OCI-LY3 (cell line): ENCODE measurements around the gene IQSEC1.

ENCODE experiments used
- H2AFZ ChIP-seq: fragments of 200-600, 300-600 bp; shearing (Covaris generic); 2 replicates; pipeline ENCODE4 v1.6.0; 2014; ENCODE audit warnings: antibody characterized with exemption, low read depth, low read length
- H3K27ac ChIP-seq: fragments of 200-600, 300-600 bp; sonication (generic); 2 replicates; pipeline ENCODE4 v1.5.1; 2014; ENCODE audit warnings: mild to moderate bottlenecking, low read length, moderate library complexity, mixed read lengths
- H3K27me3 ChIP-seq: fragments of 200-600, 300-600 bp; sonication (generic); 2 replicates; pipeline ENCODE4 v1.6.1; 2014; ENCODE audit warnings: low read depth, low read length, mixed read lengths
- H3K36me3 ChIP-seq: fragments of 200-600, 300-600 bp; sonication (generic); replicated peaks from 2 replicates; pipeline ENCODE3; 2014; ENCODE audit warnings: low read depth, low read length, mixed read lengths
- H3K4me1 ChIP-seq: fragments of 300-600, 200-600 bp; sonication (generic); 2 replicates; pipeline ENCODE4 v1.6.1; 2014; ENCODE audit warnings: low read length, mixed read lengths
- H3K4me2 ChIP-seq: fragments of 200-600, 300-600 bp; sonication (generic); 2 replicates; pipeline ENCODE4 v1.6.1; 2014; ENCODE audit warnings: low read length, mixed read lengths
- H3K4me3 ChIP-seq: fragments of 300-600, 200-600 bp; sonication (generic); 2 replicates; pipeline ENCODE4 v1.5.1; 2014; ENCODE audit warnings: antibody characterized with exemption, mild to moderate bottlenecking, low read length, moderate library complexity
- H3K79me2 ChIP-seq: fragments of 300-600, 200-600 bp; shearing (Covaris generic); 2 replicates; pipeline ENCODE4 v1.6.1; 2014; ENCODE audit warnings: mild to moderate bottlenecking, low read length, mixed read lengths
- H3K9ac ChIP-seq: fragments of 300-600, 200-600 bp; shearing (Covaris generic); 2 replicates; pipeline ENCODE4 v1.6.0; 2014; ENCODE audit warnings: mild to moderate bottlenecking, low read length, moderate library complexity
- H3K9me3 ChIP-seq: fragments of 200-600, 300-600 bp; shearing (Covaris generic); 2 replicates; pipeline ENCODE4 v1.6.1; 2014; ENCODE audit warnings: low read length, mixed read lengths; ENCODE audit not compliant: insufficient read depth
- H4K20me1 ChIP-seq: fragments of 200-600, 300-600 bp; sonication (generic); 2 replicates; pipeline ENCODE4 v1.6.1; 2016; ENCODE audit warnings: low read length, mixed read lengths; ENCODE audit not compliant: insufficient read depth
- EZH2phosphoT487 ChIP-seq: fragments of 200-600 bp; shearing (Covaris generic); IDR thresholded peaks from 2 replicates; pipeline ENCODE4 v1.6.1; 2018; ENCODE audit warnings: antibody characterized with exemption, mixed run types, low read depth
- TF ChIP-seq, protein P1 (sequence below): fragments of 200-600, 300-600 bp; sonication (generic); IDR thresholded peaks from 2 replicates; pipeline ENCODE4 v1.5.1; 2014; ENCODE audit warnings: antibody characterized with exemption, low read length, low read depth

IQSEC1 gene

DNA sequence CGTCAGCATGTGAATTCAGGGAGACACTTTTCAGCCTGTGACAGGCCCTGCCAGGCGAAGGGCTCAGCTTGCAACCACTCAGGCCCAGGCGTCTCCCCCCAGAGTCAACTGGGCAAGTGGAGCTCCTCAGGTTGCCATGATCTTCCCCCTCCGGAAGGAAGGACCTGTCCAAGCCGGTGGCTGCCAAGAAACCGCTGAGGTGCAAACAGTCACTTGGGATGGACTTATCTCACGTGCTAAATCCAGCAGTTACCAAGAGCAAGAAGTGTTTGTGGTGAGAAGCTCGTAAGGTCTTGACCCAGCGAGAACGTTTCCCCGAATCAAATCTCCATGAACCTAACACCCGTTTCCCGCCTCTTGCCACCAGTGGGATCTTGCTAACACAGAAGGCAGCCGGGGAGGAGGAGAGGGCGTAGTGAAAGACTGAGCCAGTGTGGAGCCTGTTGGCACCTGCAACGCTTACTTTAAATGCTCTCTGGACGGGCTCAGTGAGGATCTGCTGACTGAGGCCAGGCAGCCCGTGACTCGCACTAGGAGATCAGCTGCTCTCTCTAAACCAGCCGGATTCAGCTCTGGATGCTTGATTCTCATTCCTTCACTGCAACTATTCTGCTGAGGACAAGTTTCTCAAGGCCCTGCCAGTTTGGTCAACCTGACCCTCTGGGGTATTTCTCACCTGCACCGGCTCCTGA, 39.0 kb downstream of the IQSEC1 start:
- no peaks in the 10 kb centered on the region for H3K79me2 ChIP-seq
- H3K9me3 ChIP-seq, result no peaks in the 10 kb centered on the region
- no peak overlapping the region for H3K9ac ChIP-seq
- no peak overlapping the region for H3K27ac ChIP-seq
- H3K4me3 ChIP-seq, result no peak overlapping the region
- H3K36me3 ChIP-seq, result no peaks in the 10 kb centered on the region
- H2AFZ ChIP-seq, result no peak overlapping the region
- H3K27me3 ChIP-seq, result no peaks in the 10 kb centered on the region
- H4K20me1 ChIP-seq, result no peaks in the 10 kb centered on the region
- no peak overlapping the region for H3K4me2 ChIP-seq
- H3K4me1 ChIP-seq, result peaks cover 5% of the 10 kb centered on the region
- TF ChIP-seq, protein P1, sequence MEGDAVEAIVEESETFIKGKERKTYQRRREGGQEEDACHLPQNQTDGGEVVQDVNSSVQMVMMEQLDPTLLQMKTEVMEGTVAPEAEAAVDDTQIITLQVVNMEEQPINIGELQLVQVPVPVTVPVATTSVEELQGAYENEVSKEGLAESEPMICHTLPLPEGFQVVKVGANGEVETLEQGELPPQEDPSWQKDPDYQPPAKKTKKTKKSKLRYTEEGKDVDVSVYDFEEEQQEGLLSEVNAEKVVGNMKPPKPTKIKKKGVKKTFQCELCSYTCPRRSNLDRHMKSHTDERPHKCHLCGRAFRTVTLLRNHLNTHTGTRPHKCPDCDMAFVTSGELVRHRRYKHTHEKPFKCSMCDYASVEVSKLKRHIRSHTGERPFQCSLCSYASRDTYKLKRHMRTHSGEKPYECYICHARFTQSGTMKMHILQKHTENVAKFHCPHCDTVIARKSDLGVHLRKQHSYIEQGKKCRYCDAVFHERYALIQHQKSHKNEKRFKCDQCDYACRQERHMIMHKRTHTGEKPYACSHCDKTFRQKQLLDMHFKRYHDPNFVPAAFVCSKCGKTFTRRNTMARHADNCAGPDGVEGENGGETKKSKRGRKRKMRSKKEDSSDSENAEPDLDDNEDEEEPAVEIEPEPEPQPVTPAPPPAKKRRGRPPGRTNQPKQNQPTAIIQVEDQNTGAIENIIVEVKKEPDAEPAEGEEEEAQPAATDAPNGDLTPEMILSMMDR, result no peak
- TF ChIP-seq EZH2phosphoT487, result no peak

DNA sequence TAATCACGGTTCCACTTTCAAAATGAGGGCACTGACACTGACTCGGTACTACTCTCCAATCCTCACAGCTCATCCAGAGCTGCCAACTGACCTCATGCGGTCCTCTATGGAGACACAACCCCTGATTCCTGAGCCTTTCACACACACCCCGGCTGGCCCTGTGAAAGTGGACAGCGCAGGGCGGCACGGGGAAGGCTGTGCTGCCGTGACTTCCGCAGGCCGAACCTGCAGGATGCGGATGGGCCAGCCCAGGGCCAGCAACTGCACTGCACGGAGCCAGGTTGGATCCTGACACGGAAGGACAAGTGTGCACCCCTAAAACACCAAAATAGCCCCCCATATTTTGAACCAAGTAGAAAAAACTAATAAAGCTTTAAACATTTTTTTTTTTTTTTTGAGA, 41.0 kb downstream of the IQSEC1 start:
- Histone ChIP-seq H3K79me2 (no peaks in the 10 kb centered on the region), H3K27ac (no peak overlapping the region), H3K4me2 (no peak overlapping the region), H3K27me3 (no peaks in the 10 kb centered on the region), H3K4me3 (no peak overlapping the region), H3K9ac (no peak overlapping the region), H2AFZ (no peak overlapping the region), H3K36me3 (no peaks in the 10 kb centered on the region), H3K4me1 (peaks cover 3% of the 10 kb centered on the region; the same call in 1 of the 2 replicates), H3K9me3 (no peaks in the 10 kb centered on the region), H4K20me1 (no peaks in the 10 kb centered on the region)
- no peak for TF ChIP-seq EZH2phosphoT487

DNA sequence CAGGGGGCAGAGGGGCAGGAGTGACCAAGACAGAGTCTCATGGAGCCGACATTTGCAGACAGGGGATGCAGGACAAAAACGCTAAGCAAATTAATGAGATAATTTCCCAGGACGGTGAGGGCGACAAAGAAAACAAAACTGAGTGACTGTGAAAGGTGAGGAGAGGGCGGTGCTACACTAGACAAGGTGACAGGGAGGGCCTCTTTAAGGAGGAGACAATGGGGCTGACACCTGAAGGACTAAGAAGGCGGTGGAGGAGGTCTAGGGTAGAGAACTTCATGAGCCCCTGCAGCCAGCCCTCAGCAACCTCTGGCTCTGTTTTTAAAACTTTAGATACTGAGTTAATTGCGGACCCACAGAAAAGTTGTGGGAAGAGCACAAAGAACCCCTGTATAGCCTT, 41.6 kb downstream of the IQSEC1 start:
- Histone ChIP-seq H4K20me1 (no peaks in the 10 kb centered on the region), H3K79me2 (no peaks in the 10 kb centered on the region), H3K36me3 (no peaks in the 10 kb centered on the region), H3K27ac (no peak overlapping the region), H3K4me2 (no peak overlapping the region), H3K9me3 (no peaks in the 10 kb centered on the region), H3K4me3 (no peak overlapping the region), H3K4me1 (peaks cover 3% of the 10 kb centered on the region; the same call in 1 of the 2 replicates), H3K27me3 (no peaks in the 10 kb centered on the region), H2AFZ (no peak overlapping the region), H3K9ac (no peak overlapping the region)
- TF ChIP-seq EZH2phosphoT487, result no peak
- TF ChIP-seq, protein P1, result no peak

DNA sequence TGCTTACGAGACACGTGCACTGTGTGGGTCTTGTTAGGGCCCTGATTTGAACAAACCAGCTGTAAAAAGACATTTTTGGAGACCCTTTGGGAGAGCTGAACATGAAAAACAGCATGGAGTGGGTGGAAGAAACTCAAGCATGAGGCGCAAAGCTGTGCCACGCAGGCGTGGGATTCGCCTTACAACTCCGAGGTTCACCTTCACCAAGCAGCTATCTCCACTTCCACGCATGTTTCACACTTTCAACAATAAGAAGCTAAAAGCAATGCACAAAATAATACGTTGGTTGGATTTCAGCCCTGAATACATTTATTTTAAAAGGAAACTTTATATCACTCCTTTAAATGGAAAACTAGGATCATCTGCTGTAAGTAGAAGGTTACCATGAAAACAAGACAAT, 42.5 kb downstream of the IQSEC1 start:
- Histone ChIP-seq H3K36me3 (no peaks in the 10 kb centered on the region), H3K27me3 (no peaks in the 10 kb centered on the region), H3K4me1 (peaks cover 3% of the 10 kb centered on the region; the same call in 1 of the 2 replicates), H2AFZ (no peak overlapping the region), H3K9me3 (no peaks in the 10 kb centered on the region), H3K27ac (no peak overlapping the region), H3K4me2 (no peak overlapping the region), H4K20me1 (no peaks in the 10 kb centered on the region), H3K4me3 (no peak overlapping the region), H3K9ac (no peak overlapping the region), H3K79me2 (no peaks in the 10 kb centered on the region)
- TF ChIP-seq, protein P1, result no peak
